Ecto neural progenitor cell (in vitro differentiated cells): ENCODE measurements around the gene LIG1.

Experiments
- DNase-seq: peaks from one replicate; pipeline ENCODE4 v3.0.0-alpha.2; 2018; ENCODE audit warnings: low spot score

Gene LIG1

DNA sequence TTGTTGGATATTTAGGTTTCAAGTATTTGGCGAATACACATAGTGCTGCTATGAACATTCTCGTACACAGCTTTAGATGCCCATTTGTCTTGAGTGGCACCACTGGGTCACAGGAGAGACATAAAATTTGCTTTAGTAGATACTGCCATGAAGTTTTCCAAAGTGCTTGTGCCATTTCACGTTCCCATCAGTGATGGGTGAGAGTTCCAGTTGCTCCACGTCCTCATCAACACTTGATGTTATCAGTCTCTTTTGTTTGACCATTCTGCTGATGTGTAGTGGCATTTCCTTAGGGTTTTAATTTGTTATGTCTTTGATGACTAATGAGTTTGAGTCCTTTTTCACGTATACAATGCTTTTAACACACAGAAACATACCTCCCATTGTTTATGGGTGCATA lies 11.4 kb upstream of the LIG1 start:
- DNase-seq = no peak

DNA sequence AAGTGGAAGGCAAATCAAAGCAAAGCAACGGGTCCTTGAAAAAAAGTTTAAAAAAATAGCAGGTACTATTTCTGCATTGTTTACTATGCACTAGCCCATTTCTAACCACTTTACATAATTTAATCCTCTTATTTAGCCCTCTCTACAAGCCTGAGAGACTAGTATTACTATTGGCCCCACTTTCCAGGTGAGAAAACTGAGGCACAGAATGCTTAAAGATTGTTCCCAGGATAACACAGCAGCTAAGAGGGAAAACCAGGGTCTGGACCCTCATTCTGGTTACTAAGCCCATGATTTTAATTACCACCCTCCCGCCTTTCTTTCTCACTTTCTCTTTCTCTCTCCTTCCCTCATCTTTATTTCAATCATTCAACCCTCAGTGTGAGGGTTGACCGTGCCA lies 6.1 kb upstream of the LIG1 start:
- DNase-seq = no peak

DNA sequence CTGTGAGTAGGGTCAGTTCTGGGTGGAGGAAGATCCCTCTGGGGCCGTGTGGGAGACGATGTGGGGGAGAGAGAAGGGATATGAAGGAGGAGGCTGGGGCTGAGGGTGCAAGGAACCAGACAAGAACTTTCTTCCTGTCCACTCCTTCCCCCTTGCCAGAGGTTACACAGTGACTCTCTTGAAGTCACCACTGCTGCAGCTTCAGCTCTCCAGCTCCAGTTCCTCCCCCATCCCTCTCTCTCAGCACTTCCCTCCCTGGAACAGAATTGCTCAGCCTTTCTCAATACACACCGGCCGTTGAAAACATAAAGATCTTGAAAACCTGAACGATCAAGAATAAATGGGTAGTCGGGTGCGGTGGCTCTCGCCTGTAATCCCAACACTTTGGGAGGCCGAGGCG lies 5.4 kb upstream of the LIG1 start:
- no peak for DNase-seq

DNA sequence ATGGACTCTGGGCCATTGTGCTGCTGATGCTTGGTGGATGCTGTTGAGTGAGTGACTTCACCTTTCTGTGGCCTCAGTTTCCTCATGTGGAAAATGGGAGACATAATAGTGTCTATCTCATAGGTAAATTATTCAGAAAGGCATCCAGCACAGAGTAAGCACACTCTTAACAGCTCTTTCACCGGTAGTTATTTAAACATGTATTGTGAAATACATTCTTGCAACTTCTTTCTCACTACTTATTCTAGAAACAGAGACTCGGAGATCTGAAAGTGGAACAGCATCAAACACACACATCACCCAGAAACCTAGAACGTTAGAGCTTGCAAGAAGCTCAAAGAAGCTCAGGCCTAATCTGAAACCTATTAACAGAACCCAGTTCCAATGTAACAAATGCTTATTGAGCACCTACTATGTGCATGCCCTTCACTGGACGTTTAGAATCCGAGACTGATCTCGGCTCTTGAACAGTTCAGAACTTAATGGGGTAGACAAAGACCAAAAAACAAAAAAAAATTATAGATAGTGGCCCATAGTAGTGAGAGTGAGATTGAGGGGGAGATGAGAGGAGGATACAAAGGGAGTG lies 4.4 kb upstream of the LIG1 start:
- DNase-seq = no peak

DNA sequence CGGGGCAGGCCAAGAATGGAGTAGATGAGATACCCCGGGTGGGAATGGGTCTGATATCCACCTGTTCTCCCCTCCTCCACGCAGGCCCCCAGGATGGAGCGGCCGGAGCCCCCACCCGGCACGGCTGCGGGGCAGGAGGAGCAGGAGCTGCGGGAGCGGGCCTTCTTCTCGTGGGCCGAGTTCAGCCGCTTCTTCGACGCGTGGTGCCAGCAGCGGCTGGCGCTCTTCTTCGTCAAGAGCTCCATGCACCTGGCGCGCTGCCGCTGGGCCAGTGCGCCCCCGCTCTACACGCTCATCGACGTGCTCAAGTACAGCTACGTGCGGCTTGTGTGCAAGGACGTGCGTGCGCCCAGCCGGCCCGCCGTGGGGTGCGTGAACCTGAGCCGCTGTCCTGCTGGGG lies 1.6 kb upstream of the LIG1 start:
- no peak for DNase-seq

DNA sequence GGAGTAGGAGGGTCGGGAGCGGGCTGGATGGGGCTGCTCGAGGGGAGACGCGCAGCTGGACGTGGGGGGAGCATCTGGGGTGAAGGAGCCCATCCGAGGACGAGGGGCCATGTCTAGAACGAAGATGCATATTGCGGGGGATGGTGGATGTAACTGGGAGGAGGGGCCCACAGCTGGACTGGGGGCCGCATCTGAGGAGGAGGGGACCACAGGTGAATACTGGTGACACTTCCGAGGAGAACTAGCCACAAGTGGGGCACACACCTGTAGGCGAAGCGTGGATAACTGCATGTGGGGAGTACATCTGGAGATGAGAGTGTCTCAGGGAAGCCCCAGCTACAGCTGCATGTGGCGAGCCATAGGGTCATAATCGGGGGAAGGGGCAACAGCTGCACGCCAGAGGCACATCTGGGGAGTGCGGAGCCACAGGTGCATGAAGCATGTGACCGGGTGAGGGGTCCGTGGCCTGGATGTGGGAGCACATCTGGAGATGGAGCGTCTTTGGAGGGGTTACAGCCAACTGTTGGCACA lies 738 bp upstream of the LIG1 start:
- no peak for DNase-seq

DNA sequence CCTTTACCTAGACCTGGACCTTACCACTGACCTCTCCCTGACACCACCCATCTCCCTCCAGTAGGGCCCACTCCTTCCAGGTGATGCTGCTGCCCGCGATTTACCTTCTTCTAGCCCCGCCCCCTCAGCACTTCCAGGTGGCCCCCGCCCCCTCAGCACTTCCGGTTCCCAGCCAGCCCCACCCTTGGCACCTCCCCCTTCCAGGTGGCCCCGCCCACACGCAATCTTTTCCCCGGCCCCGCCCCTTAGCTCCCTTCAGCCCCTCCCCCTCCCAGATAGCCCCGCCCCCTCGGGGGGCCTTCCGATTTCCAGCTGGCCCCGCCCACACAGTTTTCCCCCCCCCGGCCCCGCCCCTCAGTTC lies 586 bp downstream of the LIG1 start:
- DNase-seq = peak; percentile 92

DNA sequence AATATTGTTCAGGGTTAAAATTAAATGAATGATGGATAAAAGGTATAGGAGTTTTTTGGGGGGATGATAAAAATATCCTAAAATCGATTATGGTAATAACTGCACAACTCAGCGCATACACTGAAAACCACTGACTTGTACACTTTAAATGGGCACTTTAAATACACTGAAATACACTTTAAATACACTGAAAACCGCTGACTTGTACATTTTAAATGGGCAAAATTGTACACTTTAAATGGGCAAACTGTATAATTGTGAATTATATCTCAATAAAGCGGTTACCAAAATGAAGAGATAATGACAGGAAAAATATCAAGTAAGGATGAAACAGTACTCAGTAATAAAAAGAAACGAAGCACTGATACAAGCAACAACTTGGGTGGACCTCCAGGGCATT lies 1.5 kb downstream of the LIG1 start:
- no peak for DNase-seq

DNA sequence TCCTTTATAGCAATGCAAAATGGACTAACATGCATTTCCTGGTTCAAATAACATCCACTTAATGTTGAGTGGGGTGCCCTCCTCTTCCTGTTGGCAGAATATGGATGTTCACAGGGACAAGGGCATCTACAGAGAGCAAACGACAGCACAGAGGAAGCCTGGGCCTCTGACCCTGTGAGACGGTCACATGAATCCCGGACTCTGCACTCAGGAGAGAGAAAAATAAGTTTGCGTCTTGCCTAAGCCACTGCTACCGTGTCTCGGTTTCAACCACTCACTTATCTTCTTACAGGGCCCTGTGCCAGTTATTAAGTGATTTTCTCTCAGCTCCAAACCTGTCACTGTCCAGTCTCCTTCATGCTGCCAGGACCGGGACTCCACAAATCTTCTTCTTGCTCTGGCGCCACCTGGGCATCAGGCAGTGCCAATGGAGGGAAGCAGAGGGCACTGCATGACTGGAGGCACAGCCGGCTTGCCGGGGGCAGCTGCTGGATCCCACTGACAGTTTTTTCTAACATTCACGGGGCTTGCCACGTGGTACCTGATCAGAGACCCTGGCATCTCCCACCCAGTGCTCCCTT lies 11.8 kb downstream of the LIG1 start:
- DNase-seq = no peak

DNA sequence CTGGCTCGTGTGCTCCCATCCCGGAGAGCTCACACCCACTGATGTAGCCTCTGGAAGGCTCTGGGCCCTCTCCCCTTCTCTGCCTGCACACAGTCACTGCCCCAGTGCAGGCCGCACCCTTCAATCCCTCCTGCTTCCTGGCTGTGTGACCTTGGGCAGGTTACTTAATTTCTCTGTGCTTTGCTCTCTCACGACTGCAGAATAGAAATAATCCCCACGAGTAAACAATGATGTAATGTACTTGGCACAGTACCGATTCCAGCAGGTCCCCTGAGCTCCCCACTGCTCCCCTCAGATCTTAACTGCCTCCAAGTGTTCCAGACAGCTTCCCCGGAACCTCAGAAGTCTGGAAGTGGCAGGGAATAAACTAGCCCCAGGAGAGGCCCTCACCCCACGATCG lies 16.1 kb downstream of the LIG1 start:
- DNase-seq = no peak

DNA sequence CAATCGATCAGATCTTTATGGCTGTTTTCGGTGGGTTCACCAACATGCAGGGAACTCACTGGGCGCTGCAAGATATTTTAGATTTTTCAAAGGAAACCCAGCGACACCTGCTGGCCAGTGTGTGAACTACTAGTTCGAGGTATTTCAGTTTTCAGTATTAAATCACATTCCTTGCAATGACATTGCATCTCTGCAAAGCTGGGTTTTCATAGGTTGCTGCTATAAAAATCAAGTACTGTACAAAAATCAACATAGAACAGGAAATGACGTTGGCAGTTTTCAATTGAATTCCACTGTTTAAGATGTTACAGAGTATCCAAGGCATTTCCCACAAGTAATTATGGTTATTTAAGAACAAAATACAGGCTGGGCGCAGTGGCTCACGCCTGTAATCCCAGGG lies 17.6 kb downstream of the LIG1 start:
- peak; percentile 67 for DNase-seq

DNA sequence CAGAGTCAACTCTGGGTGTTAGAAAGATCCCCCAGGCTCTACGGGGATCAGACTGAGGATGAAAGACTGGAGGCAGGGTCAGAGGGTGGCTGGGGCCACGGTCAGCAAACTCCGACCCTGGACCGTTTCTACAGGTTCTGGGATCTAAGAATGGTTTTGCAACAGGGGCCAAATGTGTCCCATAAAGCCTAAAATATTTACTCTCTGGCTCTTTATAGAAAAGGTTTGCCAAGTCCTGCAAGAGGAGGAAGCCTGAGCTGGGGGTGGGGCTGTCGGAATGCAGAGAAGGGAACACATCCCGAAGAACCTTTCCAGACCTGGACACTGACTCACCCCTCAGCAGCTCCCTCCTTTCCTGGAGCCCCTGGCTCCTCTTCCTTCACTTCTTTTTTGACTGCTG lies 20.7 kb downstream of the LIG1 start:
- no peak for DNase-seq

DNA sequence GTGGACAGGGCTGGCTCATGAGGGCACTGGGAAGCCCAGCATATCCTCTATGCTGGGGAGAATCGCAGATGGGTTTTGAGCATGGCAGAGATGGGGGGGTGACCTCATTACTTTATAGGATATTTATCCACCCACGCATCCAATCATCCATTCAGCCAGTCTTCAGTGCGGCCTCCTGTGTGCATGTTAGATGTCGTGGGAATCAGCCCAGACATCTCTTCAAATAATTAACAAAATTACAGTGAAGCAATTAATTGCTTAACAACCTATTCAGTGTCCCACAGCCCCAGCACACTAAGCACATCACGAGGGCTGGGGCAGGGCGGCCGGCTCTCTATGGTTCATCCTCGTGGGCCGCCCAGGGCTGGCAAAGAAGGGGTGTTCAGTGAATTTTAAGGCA lies 21.6 kb downstream of the LIG1 start:
- DNase-seq = no peak

DNA sequence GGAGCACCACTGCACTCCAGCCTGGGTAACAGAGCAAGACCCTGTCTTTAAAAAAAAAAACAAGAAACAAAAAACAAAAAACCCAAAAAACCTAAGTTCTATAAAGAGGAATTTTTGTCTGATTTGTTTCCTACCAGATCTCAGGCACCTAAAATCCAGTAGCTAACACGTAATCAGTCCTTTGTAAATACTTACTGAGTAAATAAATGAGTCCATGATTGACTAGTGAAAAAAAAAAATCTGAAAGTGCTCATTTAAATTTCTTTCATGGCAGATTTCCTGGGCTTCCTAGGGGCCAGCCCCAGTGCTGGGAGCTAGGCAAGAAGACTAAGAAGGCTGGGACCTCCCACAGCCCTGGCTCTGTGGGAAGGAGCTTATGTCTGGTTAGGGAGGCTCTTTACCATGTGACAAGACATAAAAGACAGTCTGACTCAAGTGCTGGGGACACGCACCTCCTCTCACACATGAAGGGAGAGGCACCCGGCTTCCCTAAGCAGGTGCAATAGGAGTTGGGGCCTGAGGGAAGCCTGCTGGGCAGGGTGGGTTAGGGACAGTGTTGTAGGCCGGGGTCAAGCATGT lies 22.5 kb downstream of the LIG1 start:
- DNase-seq = no peak

DNA sequence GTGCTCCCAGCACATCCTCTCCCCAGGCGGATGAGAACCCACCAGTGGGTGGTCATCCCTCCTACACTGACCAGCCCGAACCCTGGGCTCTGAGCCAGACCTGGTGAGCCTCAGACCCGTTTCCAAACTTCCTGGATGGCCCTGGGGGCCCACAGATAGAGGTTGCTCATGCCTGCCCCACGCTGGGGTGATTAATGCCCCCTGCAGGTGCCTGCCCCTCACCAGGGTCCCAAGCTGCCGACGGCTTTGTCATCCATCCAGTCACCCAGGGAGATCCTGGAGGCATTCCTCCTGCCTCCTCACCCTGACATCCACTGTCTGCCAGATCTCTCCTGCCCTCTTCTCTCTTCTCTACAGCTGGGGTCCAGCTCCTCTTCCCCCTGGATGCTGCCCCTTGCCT lies 31.1 kb downstream of the LIG1 start:
- DNase-seq = no peak

DNA sequence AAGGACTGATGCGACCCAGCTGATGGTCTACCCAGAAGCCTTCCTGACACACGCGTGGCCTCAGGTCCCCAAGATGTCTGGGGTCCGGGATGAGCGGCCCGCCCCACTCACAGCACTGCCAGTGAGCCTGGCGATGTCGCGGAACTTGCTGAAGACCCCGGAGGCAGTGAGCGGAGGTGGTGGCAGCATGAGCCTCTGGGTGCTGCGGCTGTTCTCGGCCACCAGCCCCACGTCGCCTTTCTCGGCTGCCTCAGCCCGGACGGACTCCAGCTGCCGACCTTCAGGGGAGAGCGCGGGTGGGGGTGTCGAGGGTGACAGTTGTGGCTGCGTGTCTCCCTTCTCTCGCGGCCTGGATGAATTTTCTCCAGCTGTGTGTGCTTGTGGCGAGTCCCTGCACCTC lies 32.7 kb downstream of the LIG1 start:
- no peak for DNase-seq

DNA sequence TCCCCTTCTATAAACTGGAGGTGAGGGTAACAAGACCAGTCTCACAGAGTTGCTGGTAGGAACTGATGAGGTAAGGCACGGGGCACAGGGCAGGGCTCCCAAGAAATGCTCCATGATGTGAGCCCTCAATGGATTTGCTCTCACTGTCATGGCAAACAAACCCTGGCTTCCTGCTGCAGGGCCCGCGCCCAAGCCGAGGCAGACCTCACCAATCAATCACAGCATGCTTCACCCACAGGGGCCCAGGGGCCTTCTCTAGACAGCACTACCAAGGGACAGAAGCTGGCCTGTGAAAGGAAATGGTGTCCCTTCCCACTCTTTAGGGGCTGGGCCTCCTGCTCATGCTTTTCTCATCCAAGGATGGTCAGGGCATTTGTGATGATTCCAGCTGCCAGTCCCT lies 33.6 kb downstream of the LIG1 start:
- DNase-seq = no peak

DNA sequence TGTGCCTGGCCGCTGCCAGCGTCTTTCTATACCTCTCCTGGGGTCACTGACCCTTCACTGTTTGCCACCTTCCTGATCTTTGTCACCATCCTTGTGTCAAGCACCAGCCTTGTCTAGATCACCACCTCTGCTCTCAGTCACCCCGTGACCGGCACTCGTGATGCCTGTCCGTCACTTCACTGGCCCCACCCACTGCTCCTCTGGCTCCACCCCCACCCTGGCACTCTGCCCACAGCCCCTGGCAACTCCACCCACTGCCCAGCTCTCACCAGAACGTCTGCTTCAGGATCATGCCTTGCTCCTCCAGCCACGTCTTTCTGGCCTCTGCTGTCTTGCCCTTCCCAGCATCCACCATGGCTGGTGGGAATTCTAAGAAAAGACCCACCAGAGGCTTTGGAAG lies 34.7 kb downstream of the LIG1 start:
- no peak for DNase-seq

DNA sequence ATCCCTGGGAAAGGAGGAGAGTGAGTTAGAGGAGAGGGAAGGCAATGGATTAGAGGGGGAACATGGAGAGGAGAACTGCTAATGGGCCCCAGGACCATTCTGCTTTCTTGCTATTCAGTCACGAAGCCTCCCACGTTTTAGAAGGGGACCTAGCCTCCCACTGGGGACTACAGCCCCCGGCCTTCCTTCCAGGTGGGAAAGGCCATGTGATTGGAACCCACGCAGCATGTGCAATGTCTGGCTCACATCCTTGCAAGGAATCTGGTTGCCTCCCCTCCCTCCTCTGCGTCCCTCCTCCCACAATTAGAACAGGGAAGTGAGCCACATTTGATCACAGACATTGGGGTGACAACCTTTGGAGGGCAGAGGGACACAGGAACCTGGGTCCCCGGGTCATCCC lies 37.0 kb downstream of the LIG1 start:
- DNase-seq = no peak

DNA sequence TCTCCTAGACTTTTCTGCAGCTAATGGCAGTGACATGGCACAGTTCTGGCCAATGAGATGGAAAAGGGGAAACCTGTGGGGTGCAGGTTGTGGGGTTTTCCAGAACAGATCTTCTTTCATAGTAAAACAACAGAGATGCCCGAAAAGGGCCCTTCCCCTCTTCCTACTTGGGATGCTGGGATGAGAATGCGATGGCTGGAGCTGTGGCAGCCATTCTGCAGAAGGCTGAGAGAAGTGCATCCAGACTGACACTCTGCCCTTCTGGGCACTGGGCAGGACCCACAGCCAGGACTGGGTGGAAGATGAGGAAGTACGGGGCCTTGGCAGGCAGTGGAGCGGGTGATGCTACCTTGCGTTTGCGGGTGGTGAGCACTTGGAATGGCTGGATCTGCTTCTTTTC lies 42.6 kb downstream of the LIG1 start:
- DNase-seq = no peak

DNA sequence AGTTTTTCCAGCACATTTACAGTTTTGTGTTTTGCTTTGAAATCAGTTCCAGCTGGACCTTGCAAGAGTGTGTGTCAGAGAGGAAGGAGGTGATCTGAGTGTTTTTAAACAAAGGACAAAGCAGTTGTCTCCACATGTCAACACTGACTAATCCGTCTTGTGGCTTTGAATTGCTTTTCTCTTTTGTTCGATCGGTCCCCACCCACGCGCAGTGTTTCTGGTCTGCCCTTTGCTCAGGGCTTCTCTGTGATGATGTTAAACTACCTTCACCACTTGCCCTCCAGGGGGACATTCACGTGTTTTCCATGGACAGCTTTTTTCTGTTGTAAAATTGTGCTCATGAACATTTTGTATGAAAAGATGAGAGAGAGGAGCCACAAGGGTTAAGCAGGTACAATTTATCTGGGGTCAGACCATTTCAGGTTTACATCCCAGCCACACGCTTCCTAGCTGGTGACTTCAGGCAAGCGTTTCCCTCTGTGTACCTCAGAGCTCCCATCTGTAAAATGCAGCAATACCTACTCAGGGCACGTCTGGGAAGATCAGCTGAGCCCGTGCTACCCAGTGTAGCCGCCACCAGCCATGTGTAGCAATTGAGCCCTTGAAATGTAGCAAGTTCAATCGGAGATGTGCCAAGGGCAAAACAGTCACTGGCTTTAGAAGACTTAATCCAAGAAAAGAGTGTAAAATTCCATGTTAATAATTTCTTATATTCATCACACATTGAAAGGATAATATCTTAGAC lies 46.1 kb downstream of the LIG1 start:
- DNase-seq = no peak

DNA sequence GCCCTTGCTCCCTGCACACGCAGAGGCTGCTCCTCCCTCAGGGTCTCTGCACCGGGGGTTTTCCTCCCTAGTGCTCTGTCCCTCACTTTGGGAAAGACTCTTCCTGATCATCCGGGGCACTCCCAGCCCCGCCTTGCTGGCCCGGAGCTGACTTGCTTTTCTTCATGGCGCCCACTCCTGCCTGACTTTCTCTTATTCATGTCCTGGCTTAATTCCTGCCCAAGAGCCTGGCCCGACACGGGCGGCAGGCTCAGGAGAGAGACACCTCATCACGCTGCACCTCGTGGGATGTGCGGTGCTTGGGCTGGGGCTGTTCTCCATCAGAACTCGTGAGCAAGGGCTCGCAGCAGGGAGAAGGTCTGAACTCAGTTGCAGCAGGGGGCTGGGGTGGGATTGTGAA lies 47.7 kb downstream of the LIG1 start:
- DNase-seq = no peak

DNA sequence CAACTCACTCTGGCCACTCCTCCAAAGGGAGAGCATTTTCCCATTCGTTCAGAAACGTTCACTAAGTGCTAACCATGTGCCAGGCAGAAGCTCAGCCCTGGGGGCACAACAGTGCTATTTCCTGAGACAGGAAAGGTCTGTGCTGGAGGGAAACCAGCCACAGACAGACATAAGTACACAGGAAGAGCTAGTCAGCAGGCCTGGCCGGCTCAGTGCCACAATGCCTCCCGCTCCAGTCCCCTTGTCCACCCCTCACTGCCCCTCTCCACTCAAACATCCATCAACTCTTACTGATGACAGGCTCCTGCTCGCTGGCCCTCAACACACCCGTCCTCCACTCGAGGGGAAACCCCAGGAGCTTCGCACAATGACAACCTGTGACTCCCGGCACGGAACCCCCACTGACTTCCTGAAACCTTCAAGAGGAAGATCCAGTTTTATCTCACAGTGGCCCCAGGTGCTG lies 48.2 kb downstream of the LIG1 start:
- DNase-seq = no peak
